ENCODE data around the gene UGT1A9. TPM values are rescaled to one million over a fixed set of nuclear protein-coding genes. Genes with fewer than 3 reads are reported as not detected.

UGT1A9 gene
- total and polyA plus RNA-seq, 7 donors = 0.36 TPM; not detected in 6

GRCh38 chr2:233807966-233808935 lies 136.6 kb downstream of the UGT1A9 start:
- no peak for TF ChIP-seq CTCF (IDR thresholded peaks at IDR 0.05)
- intact Hi-C loops (cut with DNase I) = no loop called here
- Histone ChIP-seq H3K9me3 (no peaks in the 10 kb centered on the region), H3K27ac (no peak overlapping the region), H3K36me3 (no peaks in the 10 kb centered on the region), H3K4me1 (no peaks in the 10 kb centered on the region), H3K27me3 (peaks cover 0 to 5% (median 0%) of the 10 kb centered on the region in 3 donors), H3K4me3 (no peak overlapping the region)
- DNase-seq = peak; percentile 57
- WGBS, 2 donors = 81 to 84% methylated on average over 10 of the region's 10 CpGs

GRCh38 chr2:233810385-233810784 lies 138.7 kb downstream of the UGT1A9 start:
- WGBS, 2 donors = 92 to 95% methylated on average over 6 of the region's 6 CpGs
- Histone ChIP-seq H3K9me3 (peaks cover 0 to 1% (median 0%) of the 10 kb centered on the region in 4 donors), H3K36me3 (no peaks in the 10 kb centered on the region), H3K4me1 (no peaks in the 10 kb centered on the region), H3K27ac (no peak overlapping the region), H3K27me3 (peaks cover 0 to 5% (median 0%) of the 10 kb centered on the region in 3 donors), H3K4me3 (no peak overlapping the region)
- intact Hi-C loops (cut with DNase I) = no loop called here
- no peak for DNase-seq
- no peak for TF ChIP-seq POLR2A (IDR thresholded peaks at IDR 0.05)

- Histone ChIP-seq H3K4me1 (no peaks in the 10 kb centered on the region), H3K4me3 (no peak overlapping the region), H3K36me3 (no peaks in the 10 kb centered on the region), H3K9me3 (peaks cover 0 to 1% (median 0%) of the 10 kb centered on the region in 4 donors), H3K27ac (no peak overlapping the region), H3K27me3 (peaks cover 0 to 5% (median 0%) of the 10 kb centered on the region in 3 donors)
- peak; percentile 33 for DNase-seq
- WGBS, 2 donors = 79 to 91% methylated on average over 4 of the region's 4 CpGs
- intact Hi-C loops (cut with DNase I) = no loop called here
- TF ChIP-seq CTCF (IDR thresholded peaks at IDR 0.05) = no peak
- TF ChIP-seq EP300 (IDR thresholded peaks at IDR 0.05) = no peak
- TF ChIP-seq POLR2AphosphoS5 (IDR thresholded peaks at IDR 0.05) = no peak
- TF ChIP-seq POLR2A (IDR thresholded peaks at IDR 0.05) = no peak
Observed at GRCh38 chr2:233811087-233811486, 139.4 kb downstream of the UGT1A9 start.

GRCh38 chr2:233811732-233812131 lies 140.0 kb downstream of the UGT1A9 start:
- H3K9me3 ChIP-seq = peaks cover 0 to 1% (median 0%) of the 10 kb centered on the region in 4 donors

More at GRCh38 chr2:233811732-233812131, 140.0 kb downstream of the UGT1A9 start:
- intact Hi-C loops (cut with DNase I) = no loop called here
- Histone ChIP-seq H3K27ac (no peak overlapping the region), H3K36me3 (no peaks in the 10 kb centered on the region), H3K27me3 (peaks cover 0 to 5% (median 0%) of the 10 kb centered on the region in 3 donors), H3K4me1 (no peaks in the 10 kb centered on the region), H3K4me3 (no peak overlapping the region)
- WGBS, 2 donors = 90 to 93% methylated on average over 8 of the region's 8 CpGs
- TF ChIP-seq EP300 (IDR thresholded peaks at IDR 0.05) (no peak), CTCF (IDR thresholded peaks at IDR 0.05) (no peak), POLR2AphosphoS5 (IDR thresholded peaks at IDR 0.05) (no peak), POLR2A (IDR thresholded peaks at IDR 0.05) (no peak)
- peak; percentile 37 for DNase-seq
